ENCODE measurements around the gene MAN2B2.

- TF ChIP-seq CTCF (IDR thresholded peaks at IDR 0.05), result no peak
- TF ChIP-seq POLR2A (IDR thresholded peaks at IDR 0.05), result no peak
Measured at GRCh38 chr4:6612961-6613675, 38.1 kb downstream of the MAN2B2 start.
